Panc1 (cell line): ENCODE results near the gene FBXL14. TPM values are rescaled to one million over a fixed set of nuclear protein-coding genes. Genes with fewer than 3 reads are reported as not detected.

ENCODE experiments used
- ATAC-seq: fragments of 200-7000 bp; cut with Tn5 transposase; 2 replicates; pipeline ENCODE4 v1.9.1; 2020; ENCODE audit warnings: mild to moderate bottlenecking, moderate library complexity
- BruUV-seq: library from RNA; stranded (reverse); fragments of 400-500 nt; replicated peaks from 2 replicates; lab custom pipeline; 2021; lab: Mats Ljungman, UMichigan
- CTCF ChIA-PET: fragments of 300-600 bp; sonication (Branson Sonifier 250); formaldehyde crosslinking; loops from one replicate; lab custom pipeline; 2022; ENCODE audit warnings: antibody characterized with exemption; lab: Charles Lee
- POLR2A ChIA-PET: fragments of 300-600 bp; sonication (Branson Sonifier 250); formaldehyde crosslinking; loops from one replicate; lab custom pipeline; 2022; ENCODE audit warnings: antibody characterized with exemption; lab: Charles Lee
- DNase-seq: peaks from one replicate; pipeline ENCODE4 v3.0.0-alpha.2; 2010; ENCODE audit warnings: low read depth, low spot score
- H3K27ac ChIP-seq: 2 replicates; pipeline ENCODE4 v1.5.1; 2011; ENCODE audit warnings: mild to moderate bottlenecking, low read length, inconsistent platforms
- H3K27me3 ChIP-seq: fragments of 200-500 bp; sonication (Bioruptor generic); 2 replicates; pipeline ENCODE4 v1.6.0; 2014; ENCODE audit warnings: low read length, inconsistent platforms; ENCODE audit not compliant: control insufficient read depth, insufficient read depth
- H3K36me3 ChIP-seq: fragments of 200-500 bp; sonication (Bioruptor generic); 2 replicates; pipeline ENCODE4 v1.5.1; 2014; ENCODE audit warnings: inconsistent platforms, mild to moderate bottlenecking, low read length, moderate library complexity; ENCODE audit not compliant: control insufficient read depth, insufficient read depth
- H3K4me1 ChIP-seq: 2 replicates; pipeline ENCODE4 v1.5.1; 2011; ENCODE audit warnings: inconsistent platforms, mild to moderate bottlenecking, low read length, moderate library complexity; ENCODE audit not compliant: control insufficient read depth, insufficient read depth
- H3K4me3 ChIP-seq, 2 experiments: 2 replicates each; pipeline ENCODE4 v1.5.1; 2011 to 2012; ENCODE audit warnings: low read depth in 2 of 2, low read length in 2 of 2, mild to moderate bottlenecking in 2 of 2, inconsistent platforms in 1 of 2, moderate library complexity in 1 of 2
- H3K9me3 ChIP-seq: fragments of 200-500 bp; sonication (Bioruptor generic); 2 replicates; pipeline ENCODE4 v1.5.1; 2014; ENCODE audit warnings: low read depth, mild to moderate bottlenecking, inconsistent platforms, low read length, moderate library complexity; ENCODE audit not compliant: control insufficient read depth, insufficient read depth
- POLR2AphosphoS5 ChIP-seq: IDR thresholded peaks from 2 replicates; pipeline ENCODE4 v1.6.1; 2012; ENCODE audit warnings: mild to moderate bottlenecking, low read depth, low read length, moderate library complexity
- REST ChIP-seq, 2 experiments: IDR thresholded peaks; 2 replicates each; pipeline ENCODE4 v1.6.1; 2011 to 2012; ENCODE audit warnings: low read depth in 2 of 2, control low read depth in 1 of 2, low read length in 1 of 2, mild to moderate bottlenecking in 1 of 2, moderate library complexity in 1 of 2; ENCODE audit not compliant: insufficient read depth in 1 of 2
- SIN3A ChIP-seq: IDR thresholded peaks from 2 replicates; pipeline ENCODE4 v1.6.1; 2012; ENCODE audit warnings: low read depth, mild to moderate bottlenecking, low read length, moderate library complexity, borderline replicate concordance; ENCODE audit not compliant: insufficient read depth
- TCF7L2 ChIP-seq: IDR thresholded peaks from 2 replicates; pipeline ENCODE4 v1.6.1; 2011; ENCODE audit warnings: mild to moderate bottlenecking, low read depth, low read length, inconsistent platforms
- in situ Hi-C: cut with HindIII; loops from 2 replicates; pipeline ENCODE4 v1.10.0; 2016; ENCODE audit warnings: low sequenced_read_pairs, low pct_unique_long_range_greater_than_20kb
- intact Hi-C: fragments of 100-400 bp; cut with micrococcal nuclease; formaldehyde crosslinking; loops from one replicate; pipeline ENCODE4 v1.10.0; 2022; ENCODE audit not compliant: unreplicated experiment
- total RNA-seq: library from RNA; stranded (reverse); gene quantifications from one replicate; pipeline ENCODE4 v1.2.1, GENCODE V29; 2021; ENCODE audit not compliant: unreplicated experiment
- TF ChIP-seq, protein P1 (sequence below): fragments of 450-650 bp; IDR thresholded peaks from 2 replicates; pipeline ENCODE4 v1.5.1; 2017; ENCODE audit warnings: mild to moderate bottlenecking

The FBXL14 gene
- total RNA-seq, 1 experiment from 2014 or later, result 15.1 TPM

DNA sequence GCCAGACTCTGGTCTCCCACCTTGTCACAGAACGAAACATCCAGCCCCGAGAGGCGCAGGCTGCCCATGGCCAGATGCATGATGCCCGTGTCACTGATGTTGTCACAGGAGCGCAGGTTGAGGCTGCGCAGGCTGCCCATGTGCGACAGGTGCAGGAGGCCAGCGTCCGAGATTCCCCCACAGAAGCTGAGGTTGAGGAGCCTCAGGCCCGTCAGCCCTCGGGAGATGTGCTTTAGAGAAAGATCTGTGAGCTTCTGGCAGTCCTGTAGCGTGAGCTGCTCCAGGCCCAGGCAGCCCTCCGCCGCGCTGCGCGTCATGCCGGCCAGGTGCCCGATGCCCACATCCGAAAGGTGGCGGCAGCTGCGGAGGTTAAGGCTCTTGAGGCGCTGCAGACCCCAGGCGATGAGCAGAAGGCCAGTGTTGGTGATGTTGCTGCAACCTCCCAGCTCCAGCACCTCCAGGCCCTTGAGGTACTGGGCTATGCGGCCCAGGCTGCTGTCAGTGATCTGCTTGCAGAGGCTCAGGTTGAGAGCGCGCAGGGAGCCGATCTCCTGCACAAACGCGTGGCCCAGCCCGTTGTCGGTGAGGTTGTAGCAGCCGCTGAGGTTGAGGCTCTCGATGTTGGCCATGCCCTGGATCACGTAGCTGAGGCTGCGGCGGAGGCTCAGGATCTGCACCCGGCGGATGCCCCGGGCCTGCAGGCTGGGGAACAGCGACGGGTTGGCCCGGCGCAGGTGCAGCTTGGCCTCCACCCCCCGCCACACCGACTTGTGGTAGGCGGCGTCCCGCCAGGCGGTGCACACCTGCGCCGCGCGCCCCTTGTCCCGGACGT, 991 bp downstream of the FBXL14 start:
- Histone ChIP-seq H3K4me3 (peak overlapping the region; percentile 50 to 57), H3K9me3 (no peaks in the 10 kb centered on the region), H3K4me1 (peaks cover 47% of the 10 kb centered on the region), H3K27ac (peak overlapping the region; percentile 60), H3K36me3 (no peaks in the 10 kb centered on the region), H3K27me3 (no peaks in the 10 kb centered on the region)
- TF ChIP-seq, protein P1, sequence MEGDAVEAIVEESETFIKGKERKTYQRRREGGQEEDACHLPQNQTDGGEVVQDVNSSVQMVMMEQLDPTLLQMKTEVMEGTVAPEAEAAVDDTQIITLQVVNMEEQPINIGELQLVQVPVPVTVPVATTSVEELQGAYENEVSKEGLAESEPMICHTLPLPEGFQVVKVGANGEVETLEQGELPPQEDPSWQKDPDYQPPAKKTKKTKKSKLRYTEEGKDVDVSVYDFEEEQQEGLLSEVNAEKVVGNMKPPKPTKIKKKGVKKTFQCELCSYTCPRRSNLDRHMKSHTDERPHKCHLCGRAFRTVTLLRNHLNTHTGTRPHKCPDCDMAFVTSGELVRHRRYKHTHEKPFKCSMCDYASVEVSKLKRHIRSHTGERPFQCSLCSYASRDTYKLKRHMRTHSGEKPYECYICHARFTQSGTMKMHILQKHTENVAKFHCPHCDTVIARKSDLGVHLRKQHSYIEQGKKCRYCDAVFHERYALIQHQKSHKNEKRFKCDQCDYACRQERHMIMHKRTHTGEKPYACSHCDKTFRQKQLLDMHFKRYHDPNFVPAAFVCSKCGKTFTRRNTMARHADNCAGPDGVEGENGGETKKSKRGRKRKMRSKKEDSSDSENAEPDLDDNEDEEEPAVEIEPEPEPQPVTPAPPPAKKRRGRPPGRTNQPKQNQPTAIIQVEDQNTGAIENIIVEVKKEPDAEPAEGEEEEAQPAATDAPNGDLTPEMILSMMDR, result no peak
- TF ChIP-seq SIN3A, result peak; percentile 46; the same call in 1 of the 2 replicates
- ChIA-PET POLR2A (interaction anchor here (0.6 to 1.4 kb wide), 2 partner anchors 9 to 198 kb away, joined by 3 to 7 read pairs; no protein-coding TSS in a partner anchor), CTCF (interaction anchor here (0.6 kb wide), 1 partner anchor 500 kb away, joined by 3 read pairs; no protein-coding TSS in a partner anchor)
- ATAC-seq (peak; percentile 48), DNase-seq (no peak)
- intact Hi-C loops (no loop called here), in situ Hi-C loops (no loop called here)
- BruUV-seq, result no TSS peak

- H3K27ac ChIP-seq, result peak overlapping the region; percentile 60
- DNase-seq, result no peak
- no peaks in the 10 kb centered on the region for H3K36me3 ChIP-seq
- POLR2A ChIA-PET, result interaction anchor here (0.8 to 1.4 kb wide), 3 partner anchors 9 to 475 kb away, joined by 3 to 7 read pairs (median 5); no protein-coding TSS in a partner anchor
- ATAC-seq, result peak; percentile 42
- H3K27me3 ChIP-seq, result no peaks in the 10 kb centered on the region
- CTCF ChIA-PET, result no interaction called here
- BruUV-seq, result no TSS peak
- H3K4me3 ChIP-seq, result peak overlapping the region; percentile 50 to 57
- H3K4me1 ChIP-seq, result peaks cover 55% of the 10 kb centered on the region
- no peaks in the 10 kb centered on the region for H3K9me3 ChIP-seq
- in situ Hi-C loops, result no loop called here
- TF ChIP-seq TCF7L2, result no peak
- TF ChIP-seq SIN3A, result no peak; the same call in 1 of the 2 replicates
- TF ChIP-seq, protein P1, result no peak
- TF ChIP-seq POLR2AphosphoS5, result no peak; the same call in 1 of the 2 replicates
- TF ChIP-seq REST (IDR thresholded peaks at IDR 0.05; ENCODE audit: insufficient read depth in 1 of 2, low read depth in 2 of 2, low read length in 1 of 2), result no peak
- intact Hi-C loops, result no loop called here
Measured at GRCh38 chr12:1592444-1593173, 1.8 kb downstream of the FBXL14 start.
